ENCODE data around the gene TSPAN9.

DNA sequence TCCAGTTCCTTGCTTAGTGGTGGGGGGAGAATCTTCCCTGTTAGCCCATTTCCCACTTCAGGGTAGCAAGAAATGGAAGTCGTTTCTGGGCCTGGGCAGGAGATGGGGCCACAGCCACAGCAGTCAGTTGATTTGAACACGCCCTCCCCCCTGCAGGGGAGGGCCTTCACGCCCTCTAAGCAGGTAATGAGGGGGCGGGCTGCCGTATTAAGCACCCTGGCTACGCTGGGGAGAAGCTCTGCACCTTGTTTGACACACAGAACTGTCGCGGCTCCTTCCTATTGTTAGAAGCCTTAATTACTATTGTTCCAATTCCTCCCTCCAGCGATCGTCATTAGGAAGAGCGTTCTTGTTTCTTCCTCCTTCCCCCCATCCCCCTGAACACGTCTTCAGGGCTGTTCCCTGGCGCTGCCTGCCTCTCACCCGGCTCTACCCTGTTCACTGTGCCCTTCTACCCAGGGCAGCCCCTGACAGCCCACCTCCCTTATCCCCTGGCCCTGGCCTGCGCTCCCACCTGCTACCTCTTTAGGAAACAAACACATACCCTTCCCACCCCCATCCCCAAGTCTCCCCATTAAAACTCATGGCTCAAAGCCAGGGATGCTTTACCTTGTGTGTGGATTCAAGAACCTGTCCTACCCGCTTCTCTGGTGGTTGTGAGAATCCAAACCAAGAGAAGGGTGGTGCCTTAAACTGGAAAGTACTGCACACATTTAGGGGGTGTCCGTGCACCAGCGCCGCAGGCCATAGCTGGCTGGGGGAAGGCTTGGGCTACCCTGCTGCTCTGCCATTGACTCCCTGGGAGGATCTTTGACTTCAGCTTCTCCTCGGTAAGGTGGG lies 137.6 kb downstream of the TSPAN9 start:
- TF ChIP-seq, protein P1, sequence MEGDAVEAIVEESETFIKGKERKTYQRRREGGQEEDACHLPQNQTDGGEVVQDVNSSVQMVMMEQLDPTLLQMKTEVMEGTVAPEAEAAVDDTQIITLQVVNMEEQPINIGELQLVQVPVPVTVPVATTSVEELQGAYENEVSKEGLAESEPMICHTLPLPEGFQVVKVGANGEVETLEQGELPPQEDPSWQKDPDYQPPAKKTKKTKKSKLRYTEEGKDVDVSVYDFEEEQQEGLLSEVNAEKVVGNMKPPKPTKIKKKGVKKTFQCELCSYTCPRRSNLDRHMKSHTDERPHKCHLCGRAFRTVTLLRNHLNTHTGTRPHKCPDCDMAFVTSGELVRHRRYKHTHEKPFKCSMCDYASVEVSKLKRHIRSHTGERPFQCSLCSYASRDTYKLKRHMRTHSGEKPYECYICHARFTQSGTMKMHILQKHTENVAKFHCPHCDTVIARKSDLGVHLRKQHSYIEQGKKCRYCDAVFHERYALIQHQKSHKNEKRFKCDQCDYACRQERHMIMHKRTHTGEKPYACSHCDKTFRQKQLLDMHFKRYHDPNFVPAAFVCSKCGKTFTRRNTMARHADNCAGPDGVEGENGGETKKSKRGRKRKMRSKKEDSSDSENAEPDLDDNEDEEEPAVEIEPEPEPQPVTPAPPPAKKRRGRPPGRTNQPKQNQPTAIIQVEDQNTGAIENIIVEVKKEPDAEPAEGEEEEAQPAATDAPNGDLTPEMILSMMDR (IDR thresholded peaks at IDR 0.05; ENCODE audit: insufficient read depth, low read length) = no peak
- no peak for TF ChIP-seq GABPA (IDR thresholded peaks at IDR 0.05; ENCODE audit: low read depth)
